ENCODE measurements around the gene RCBTB2. TPM values are rescaled to one million over a fixed set of nuclear protein-coding genes. Genes with fewer than 3 reads are reported as not detected.

Gene RCBTB2
- total and polyA plus RNA-seq, 4 donors = 4.1 to 9.0 (median 5.4) TPM

DNA sequence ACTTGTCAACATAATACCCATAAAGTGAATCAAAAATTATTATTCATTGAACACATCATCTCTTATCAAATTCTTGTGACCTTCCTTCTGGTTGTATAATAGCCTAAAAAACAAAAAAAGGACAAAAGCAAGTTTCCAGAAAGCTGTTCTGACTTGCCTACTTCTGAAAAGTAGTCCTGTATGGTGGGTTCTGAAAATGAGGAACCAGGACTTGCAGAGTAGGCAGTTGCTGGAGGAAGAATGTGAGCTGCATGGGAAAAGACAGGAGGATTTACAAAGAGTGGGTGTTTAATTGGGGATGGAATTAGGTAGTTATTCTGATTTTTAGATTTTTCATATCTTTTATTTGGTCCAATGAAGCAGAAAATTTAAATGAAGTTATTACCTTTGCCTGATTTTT is 56.7 kb downstream of the RCBTB2 start:
- no peak overlapping the region for H3K9ac ChIP-seq (ENCODE audit: low read depth in 1 of 2, low read length in 2 of 2)
- no peak overlapping the region for H3K27ac ChIP-seq (ENCODE audit: low read depth in 1 of 2, low read length in 2 of 2)
- H3K4me1 ChIP-seq (ENCODE audit: control insufficient read depth in 4 of 4, insufficient read depth in 4 of 4, low read length in 3 of 4) = peaks cover 0 to 3% (median 0%) of the 10 kb centered on the region in 4 donors
- TF ChIP-seq NR2F2 (IDR thresholded peaks at IDR 0.05) (no peak), ATF3 (IDR thresholded peaks at IDR 0.05) (no peak), GABPA (IDR thresholded peaks at IDR 0.05 in 1 of 2, conservative IDR thresholded peaks at IDR 0.05 in 1 of 2) (no peak), RAD21 (IDR thresholded peaks at IDR 0.05) (no peak), FOXA2 (IDR thresholded peaks at IDR 0.05) (no peak)
- TF ChIP-seq, protein P1, sequence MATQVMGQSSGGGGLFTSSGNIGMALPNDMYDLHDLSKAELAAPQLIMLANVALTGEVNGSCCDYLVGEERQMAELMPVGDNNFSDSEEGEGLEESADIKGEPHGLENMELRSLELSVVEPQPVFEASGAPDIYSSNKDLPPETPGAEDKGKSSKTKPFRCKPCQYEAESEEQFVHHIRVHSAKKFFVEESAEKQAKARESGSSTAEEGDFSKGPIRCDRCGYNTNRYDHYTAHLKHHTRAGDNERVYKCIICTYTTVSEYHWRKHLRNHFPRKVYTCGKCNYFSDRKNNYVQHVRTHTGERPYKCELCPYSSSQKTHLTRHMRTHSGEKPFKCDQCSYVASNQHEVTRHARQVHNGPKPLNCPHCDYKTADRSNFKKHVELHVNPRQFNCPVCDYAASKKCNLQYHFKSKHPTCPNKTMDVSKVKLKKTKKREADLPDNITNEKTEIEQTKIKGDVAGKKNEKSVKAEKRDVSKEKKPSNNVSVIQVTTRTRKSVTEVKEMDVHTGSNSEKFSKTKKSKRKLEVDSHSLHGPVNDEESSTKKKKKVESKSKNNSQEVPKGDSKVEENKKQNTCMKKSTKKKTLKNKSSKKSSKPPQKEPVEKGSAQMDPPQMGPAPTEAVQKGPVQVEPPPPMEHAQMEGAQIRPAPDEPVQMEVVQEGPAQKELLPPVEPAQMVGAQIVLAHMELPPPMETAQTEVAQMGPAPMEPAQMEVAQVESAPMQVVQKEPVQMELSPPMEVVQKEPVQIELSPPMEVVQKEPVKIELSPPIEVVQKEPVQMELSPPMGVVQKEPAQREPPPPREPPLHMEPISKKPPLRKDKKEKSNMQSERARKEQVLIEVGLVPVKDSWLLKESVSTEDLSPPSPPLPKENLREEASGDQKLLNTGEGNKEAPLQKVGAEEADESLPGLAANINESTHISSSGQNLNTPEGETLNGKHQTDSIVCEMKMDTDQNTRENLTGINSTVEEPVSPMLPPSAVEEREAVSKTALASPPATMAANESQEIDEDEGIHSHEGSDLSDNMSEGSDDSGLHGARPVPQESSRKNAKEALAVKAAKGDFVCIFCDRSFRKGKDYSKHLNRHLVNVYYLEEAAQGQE (IDR thresholded peaks at IDR 0.05) = no peak
- H3K4me3 ChIP-seq (ENCODE audit: low read depth in 1 of 3, low read length in 3 of 3) = no peak overlapping the region
- no peaks in the 10 kb centered on the region for H3K27me3 ChIP-seq (ENCODE audit: control insufficient read depth in 4 of 4, insufficient read depth in 4 of 4, low read length in 3 of 4)
- H3K36me3 ChIP-seq (ENCODE audit: control insufficient read depth in 4 of 4, insufficient read depth in 3 of 4, low read depth in 1 of 4, low read length in 3 of 4) = peaks cover 0 to 3% (median 1%) of the 10 kb centered on the region in 4 donors
- no peak for DNase-seq (ENCODE audit: low spot score)
- no peaks in the 10 kb centered on the region for H3K9me3 ChIP-seq (ENCODE audit: control insufficient read depth in 4 of 4, low read length in 3 of 4)

- Histone ChIP-seq H3K9ac (ENCODE audit: low read depth in 1 of 2, low read length in 2 of 2) (no peak overlapping the region), H3K4me3 (ENCODE audit: low read depth in 1 of 3, low read length in 3 of 3) (no peak overlapping the region), H3K9me3 (ENCODE audit: control insufficient read depth in 4 of 4, low read length in 3 of 4) (no peaks in the 10 kb centered on the region), H3K27ac (ENCODE audit: low read depth in 1 of 2, low read length in 2 of 2) (no peak overlapping the region), H3K36me3 (ENCODE audit: control insufficient read depth in 4 of 4, insufficient read depth in 3 of 4, low read depth in 1 of 4, low read length in 3 of 4) (peaks cover 0 to 3% (median 1%) of the 10 kb centered on the region in 4 donors), H3K27me3 (ENCODE audit: control insufficient read depth in 4 of 4, insufficient read depth in 4 of 4, low read length in 3 of 4) (no peaks in the 10 kb centered on the region), H3K4me1 (ENCODE audit: control insufficient read depth in 4 of 4, insufficient read depth in 4 of 4, low read length in 3 of 4) (peaks cover 0 to 3% (median 0%) of the 10 kb centered on the region in 4 donors)
- 97% methylated on average over 2 of the region's 2 CpGs for WGBS
- DNase-seq (ENCODE audit: low spot score) = no peak
- TF ChIP-seq, protein P2, sequence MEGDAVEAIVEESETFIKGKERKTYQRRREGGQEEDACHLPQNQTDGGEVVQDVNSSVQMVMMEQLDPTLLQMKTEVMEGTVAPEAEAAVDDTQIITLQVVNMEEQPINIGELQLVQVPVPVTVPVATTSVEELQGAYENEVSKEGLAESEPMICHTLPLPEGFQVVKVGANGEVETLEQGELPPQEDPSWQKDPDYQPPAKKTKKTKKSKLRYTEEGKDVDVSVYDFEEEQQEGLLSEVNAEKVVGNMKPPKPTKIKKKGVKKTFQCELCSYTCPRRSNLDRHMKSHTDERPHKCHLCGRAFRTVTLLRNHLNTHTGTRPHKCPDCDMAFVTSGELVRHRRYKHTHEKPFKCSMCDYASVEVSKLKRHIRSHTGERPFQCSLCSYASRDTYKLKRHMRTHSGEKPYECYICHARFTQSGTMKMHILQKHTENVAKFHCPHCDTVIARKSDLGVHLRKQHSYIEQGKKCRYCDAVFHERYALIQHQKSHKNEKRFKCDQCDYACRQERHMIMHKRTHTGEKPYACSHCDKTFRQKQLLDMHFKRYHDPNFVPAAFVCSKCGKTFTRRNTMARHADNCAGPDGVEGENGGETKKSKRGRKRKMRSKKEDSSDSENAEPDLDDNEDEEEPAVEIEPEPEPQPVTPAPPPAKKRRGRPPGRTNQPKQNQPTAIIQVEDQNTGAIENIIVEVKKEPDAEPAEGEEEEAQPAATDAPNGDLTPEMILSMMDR (IDR thresholded peaks at IDR 0.05; ENCODE audit: low read depth, low read length, missing input control) = no peak
Measured at GRCh38 chr13:48475230-48475629, 57.6 kb downstream of the RCBTB2 start.

DNA sequence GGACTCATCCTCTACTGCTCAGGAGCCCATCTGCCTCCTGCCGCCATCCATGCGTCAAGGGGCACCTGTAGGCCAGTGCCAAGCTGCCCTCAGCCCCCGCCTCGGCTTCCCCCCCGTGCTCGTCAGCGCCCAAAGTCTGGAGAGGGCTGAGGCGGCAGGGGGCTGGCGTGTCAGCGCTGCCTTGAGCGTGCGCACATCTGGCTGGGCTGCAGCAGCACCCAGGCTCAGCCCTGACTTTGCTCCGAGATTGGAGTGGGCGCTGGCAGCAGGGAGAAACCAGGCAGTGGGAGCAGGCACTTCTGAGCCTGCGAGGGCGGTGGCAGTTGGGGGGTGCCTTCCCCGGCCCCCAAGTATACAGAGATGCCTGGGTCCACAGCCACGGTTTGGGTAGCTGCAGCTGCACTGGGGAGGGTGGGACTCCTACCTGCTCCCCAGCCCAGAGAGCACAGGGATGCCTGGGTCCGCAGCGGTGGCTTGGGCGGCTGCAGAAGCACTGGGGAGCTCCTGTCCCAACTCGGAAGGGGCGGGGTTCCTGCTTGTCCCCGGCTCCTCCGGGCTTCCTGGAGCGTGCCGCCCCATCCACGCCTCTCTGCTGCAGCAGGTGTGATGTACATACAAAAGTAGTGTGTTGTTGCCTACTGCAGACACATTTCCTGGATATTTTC is 75.2 kb downstream of the RCBTB2 start:
- WGBS = 95% methylated on average over 28 of the region's 28 CpGs
- H3K9ac ChIP-seq (ENCODE audit: low read depth in 1 of 2, low read length in 2 of 2) = no peak overlapping the region
- H3K36me3 ChIP-seq (ENCODE audit: control insufficient read depth in 4 of 4, insufficient read depth in 3 of 4, low read depth in 1 of 4, low read length in 3 of 4) = peaks cover 0 to 11% (median 3%) of the 10 kb centered on the region in 4 donors
- H3K9me3 ChIP-seq (ENCODE audit: control insufficient read depth in 4 of 4, low read length in 3 of 4) = no peaks in the 10 kb centered on the region
- no peak for DNase-seq (ENCODE audit: low spot score)
- no peaks in the 10 kb centered on the region for H3K4me1 ChIP-seq (ENCODE audit: control insufficient read depth in 4 of 4, insufficient read depth in 4 of 4, low read length in 3 of 4)
- H3K27ac ChIP-seq (ENCODE audit: low read depth in 1 of 2, low read length in 2 of 2) = no peak overlapping the region
- H3K4me3 ChIP-seq (ENCODE audit: low read depth in 1 of 3, low read length in 3 of 3) = no peak overlapping the region
- no peaks in the 10 kb centered on the region for H3K27me3 ChIP-seq (ENCODE audit: control insufficient read depth in 4 of 4, insufficient read depth in 4 of 4, low read length in 3 of 4)
- TF ChIP-seq, protein P2 (IDR thresholded peaks at IDR 0.05; ENCODE audit: low read depth, low read length, missing input control) = no peak
- TF ChIP-seq, protein P1 (IDR thresholded peaks at IDR 0.05) = no peak
- TF ChIP-seq GABPA (IDR thresholded peaks at IDR 0.05 in 1 of 2, conservative IDR thresholded peaks at IDR 0.05 in 1 of 2) (no peak), SP1 (IDR thresholded peaks at IDR 0.05) (no peak), FOXA2 (IDR thresholded peaks at IDR 0.05) (no peak), EGR1 (IDR thresholded peaks at IDR 0.05; ENCODE audit: low read depth in 2 of 2) (no peak), ATF3 (IDR thresholded peaks at IDR 0.05) (no peak)
- TF ChIP-seq, protein P3, sequence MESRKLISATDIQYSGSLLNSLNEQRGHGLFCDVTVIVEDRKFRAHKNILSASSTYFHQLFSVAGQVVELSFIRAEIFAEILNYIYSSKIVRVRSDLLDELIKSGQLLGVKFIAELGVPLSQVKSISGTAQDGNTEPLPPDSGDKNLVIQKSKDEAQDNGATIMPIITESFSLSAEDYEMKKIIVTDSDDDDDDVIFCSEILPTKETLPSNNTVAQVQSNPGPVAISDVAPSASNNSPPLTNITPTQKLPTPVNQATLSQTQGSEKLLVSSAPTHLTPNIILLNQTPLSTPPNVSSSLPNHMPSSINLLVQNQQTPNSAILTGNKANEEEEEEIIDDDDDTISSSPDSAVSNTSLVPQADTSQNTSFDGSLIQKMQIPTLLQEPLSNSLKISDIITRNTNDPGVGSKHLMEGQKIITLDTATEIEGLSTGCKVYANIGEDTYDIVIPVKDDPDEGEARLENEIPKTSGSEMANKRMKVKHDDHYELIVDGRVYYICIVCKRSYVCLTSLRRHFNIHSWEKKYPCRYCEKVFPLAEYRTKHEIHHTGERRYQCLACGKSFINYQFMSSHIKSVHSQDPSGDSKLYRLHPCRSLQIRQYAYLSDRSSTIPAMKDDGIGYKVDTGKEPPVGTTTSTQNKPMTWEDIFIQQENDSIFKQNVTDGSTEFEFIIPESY (IDR thresholded peaks at IDR 0.05) = no peak
